Hepatocyte (in vitro differentiated cells): ENCODE results near the gene ADAMTS12. TPM values are rescaled to one million over a fixed set of nuclear protein-coding genes. Genes with fewer than 3 reads are reported as not detected.

Source experiments
- DNase-seq: peaks from one replicate; pipeline ENCODE4 v3.0.0-alpha.2; 2016; ENCODE audit warnings: low spot score
- H2AFZ ChIP-seq: fragments of 200-600 bp; sonication (generic); 2 replicates; pipeline ENCODE4 v1.6.0; 2016; ENCODE audit warnings: antibody characterized with exemption, mild to moderate bottlenecking
- H3K27ac ChIP-seq: fragments of 200-600 bp; sonication (generic); 2 replicates; pipeline ENCODE4 v1.5.1; 2016; ENCODE audit warnings: mild to moderate bottlenecking
- H3K27me3 ChIP-seq: fragments of 200-600 bp; sonication (generic); 2 replicates; pipeline ENCODE4 v1.6.1; 2016
- H3K36me3 ChIP-seq: fragments of 200-600 bp; sonication (generic); replicated peaks from 2 replicates; pipeline ENCODE4 v1.5.1; 2016; ENCODE audit warnings: low read depth; ENCODE audit not compliant: insufficient read depth
- H3K4me1 ChIP-seq: fragments of 200-600 bp; sonication (generic); 2 replicates; pipeline ENCODE4 v1.5.1; 2016; ENCODE audit warnings: mild to moderate bottlenecking, moderate library complexity; ENCODE audit not compliant: insufficient read depth
- H3K4me2 ChIP-seq: fragments of 200-600 bp; sonication (generic); 2 replicates; pipeline ENCODE4 v1.6.0; 2016
- H3K4me3 ChIP-seq: fragments of 200-600 bp; sonication (generic); 2 replicates; pipeline ENCODE4 v1.5.1; 2016; ENCODE audit warnings: mild to moderate bottlenecking
- H3K79me2 ChIP-seq: fragments of 200-600 bp; sonication (generic); 2 replicates; pipeline ENCODE4 v1.6.0; 2017; ENCODE audit warnings: mild to moderate bottlenecking
- H3K9me2 ChIP-seq: fragments of 200-600 bp; sonication (generic); replicated peaks from 2 replicates; pipeline ENCODE4 v1.6.0; 2017; ENCODE audit warnings: mild to moderate bottlenecking; ENCODE audit not compliant: insufficient read depth
- H3K9me3 ChIP-seq: fragments of 200-600 bp; sonication (generic); 2 replicates; pipeline ENCODE4 v1.5.1; 2016; ENCODE audit warnings: low read depth, mild to moderate bottlenecking
- H4K20me1 ChIP-seq: fragments of 200-600 bp; sonication (generic); 2 replicates; pipeline ENCODE4 v1.6.0; 2016; ENCODE audit warnings: mild to moderate bottlenecking; ENCODE audit not compliant: insufficient read depth, poor library complexity, severe bottlenecking
- EZH2 ChIP-seq: fragments of 200-600 bp; sonication (generic); IDR thresholded peaks from 2 replicates; pipeline ENCODE4 v1.6.1; 2016; ENCODE audit warnings: antibody characterized with exemption, mild to moderate bottlenecking, borderline replicate concordance
- EZH2phosphoT487 ChIP-seq: fragments of 200-600 bp; sonication (generic); IDR thresholded peaks from one replicate; pipeline ENCODE4 v1.6.1; 2018; ENCODE audit warnings: antibody characterized with exemption, mild to moderate bottlenecking, low read depth, moderate library complexity; ENCODE audit not compliant: unreplicated experiment, severe bottlenecking
- WGBS: methylation state at CpG from one replicate; pipeline ENCODE4 v1.1.6; 2016; ENCODE audit warnings: low lambda C conversion rate; ENCODE audit errors: missing lambda C conversion rate; 5-methylcytosine and 5-hydroxymethylcytosine counted together
- polyA plus RNA-seq: library from polyadenylated mRNA; unstranded; fragments of >200 nt; fragmentation: Nextera tagmentation; extraction: Ambion mirVana; gene quantifications from 2 replicates; pipeline ENCODE4 v1.2.1, GENCODE V29; 2016
- total RNA-seq: library from RNA; depleted of rRNA; stranded (reverse); fragments of >200 nt; gene quantifications from 2 replicates; pipeline ENCODE4 v1.2.3, GENCODE V29; 2014
- TF ChIP-seq, protein P1 (sequence below): fragments of 200-600 bp; sonication (generic); IDR thresholded peaks from 2 replicates; pipeline ENCODE4 v1.5.1; 2016; ENCODE audit warnings: antibody characterized with exemption, mild to moderate bottlenecking; ENCODE audit not compliant: poor library complexity

The ADAMTS12 gene
- total and polyA plus RNA-seq, 2 experiments from 2014 or later: 3.2 to 8.9 TPM

DNA sequence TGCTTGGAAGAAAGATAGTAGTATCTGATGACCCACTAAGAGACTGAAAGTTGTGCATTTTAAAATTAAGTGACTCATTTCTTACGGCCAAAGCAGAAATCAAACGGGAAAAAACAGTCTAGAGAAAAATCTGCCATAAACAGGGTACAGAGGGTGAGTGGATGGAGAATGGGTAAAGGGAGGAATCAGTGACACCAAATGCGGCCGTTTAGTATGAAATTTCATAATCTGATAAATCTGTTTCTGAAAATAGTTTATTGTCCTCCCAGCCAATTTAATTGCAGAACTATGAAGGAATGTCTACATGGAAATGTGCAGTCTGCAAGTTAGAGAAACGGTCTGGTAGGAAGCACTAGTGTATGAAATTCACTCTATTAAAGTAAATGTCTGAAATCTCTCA lies 39.5 kb downstream of the ADAMTS12 start:
- Histone ChIP-seq H3K4me2 (peak overlapping the region; percentile 28), H4K20me1 (no peaks in the 10 kb centered on the region), H3K27ac (no peak overlapping the region), H3K79me2 (no peaks in the 10 kb centered on the region), H3K36me3 (no peaks in the 10 kb centered on the region), H3K4me1 (peaks cover 25% of the 10 kb centered on the region), H2AFZ (no peak overlapping the region), H3K9me2 (no peaks in the 10 kb centered on the region), H3K9me3 (no peaks in the 10 kb centered on the region), H3K4me3 (no peak overlapping the region), H3K27me3 (no peaks in the 10 kb centered on the region)
- 60% methylated on average over 5 of the region's 5 CpGs for WGBS
- DNase-seq: no peak
- TF ChIP-seq, protein P1, sequence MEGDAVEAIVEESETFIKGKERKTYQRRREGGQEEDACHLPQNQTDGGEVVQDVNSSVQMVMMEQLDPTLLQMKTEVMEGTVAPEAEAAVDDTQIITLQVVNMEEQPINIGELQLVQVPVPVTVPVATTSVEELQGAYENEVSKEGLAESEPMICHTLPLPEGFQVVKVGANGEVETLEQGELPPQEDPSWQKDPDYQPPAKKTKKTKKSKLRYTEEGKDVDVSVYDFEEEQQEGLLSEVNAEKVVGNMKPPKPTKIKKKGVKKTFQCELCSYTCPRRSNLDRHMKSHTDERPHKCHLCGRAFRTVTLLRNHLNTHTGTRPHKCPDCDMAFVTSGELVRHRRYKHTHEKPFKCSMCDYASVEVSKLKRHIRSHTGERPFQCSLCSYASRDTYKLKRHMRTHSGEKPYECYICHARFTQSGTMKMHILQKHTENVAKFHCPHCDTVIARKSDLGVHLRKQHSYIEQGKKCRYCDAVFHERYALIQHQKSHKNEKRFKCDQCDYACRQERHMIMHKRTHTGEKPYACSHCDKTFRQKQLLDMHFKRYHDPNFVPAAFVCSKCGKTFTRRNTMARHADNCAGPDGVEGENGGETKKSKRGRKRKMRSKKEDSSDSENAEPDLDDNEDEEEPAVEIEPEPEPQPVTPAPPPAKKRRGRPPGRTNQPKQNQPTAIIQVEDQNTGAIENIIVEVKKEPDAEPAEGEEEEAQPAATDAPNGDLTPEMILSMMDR: no peak
- TF ChIP-seq EZH2phosphoT487 (no peak), EZH2 (no peak)

DNA sequence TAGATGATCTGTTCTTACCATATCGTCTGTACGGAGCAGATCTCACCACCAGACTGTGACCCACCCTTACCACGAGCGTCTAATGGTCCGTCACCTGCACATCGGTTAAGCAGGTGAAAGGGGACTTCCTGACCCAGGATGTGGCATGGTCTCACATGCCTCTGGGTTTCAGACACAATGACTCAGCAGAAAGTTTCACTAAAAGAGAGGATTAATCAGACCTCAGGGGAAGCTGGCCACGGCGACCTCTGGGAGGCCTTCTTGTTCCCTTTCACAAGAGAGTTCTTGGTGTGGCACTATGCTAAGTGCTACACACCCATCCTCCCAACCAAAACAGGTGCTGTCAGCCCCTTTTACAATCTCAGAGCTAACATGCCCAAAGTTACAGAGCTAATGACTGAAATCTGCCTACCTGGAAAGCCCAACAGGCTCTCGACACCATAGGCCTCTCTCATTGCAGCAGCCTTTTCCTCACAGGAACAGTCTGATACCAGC lies 41.6 kb downstream of the ADAMTS12 start:
- Histone ChIP-seq H3K9me2 (no peaks in the 10 kb centered on the region), H3K36me3 (no peaks in the 10 kb centered on the region), H3K4me1 (peaks cover 22% of the 10 kb centered on the region), H3K79me2 (no peaks in the 10 kb centered on the region), H4K20me1 (no peaks in the 10 kb centered on the region), H3K4me2 (no peak overlapping the region), H3K27ac (no peak overlapping the region), H3K4me3 (no peak overlapping the region), H3K27me3 (no peaks in the 10 kb centered on the region), H3K9me3 (no peaks in the 10 kb centered on the region), H2AFZ (no peak overlapping the region)
- DNase-seq: no peak
- WGBS: 74% methylated on average over 9 of the region's 9 CpGs
- no peak for TF ChIP-seq EZH2phosphoT487
- TF ChIP-seq, protein P1: no peak
- TF ChIP-seq EZH2: no peak

DNA sequence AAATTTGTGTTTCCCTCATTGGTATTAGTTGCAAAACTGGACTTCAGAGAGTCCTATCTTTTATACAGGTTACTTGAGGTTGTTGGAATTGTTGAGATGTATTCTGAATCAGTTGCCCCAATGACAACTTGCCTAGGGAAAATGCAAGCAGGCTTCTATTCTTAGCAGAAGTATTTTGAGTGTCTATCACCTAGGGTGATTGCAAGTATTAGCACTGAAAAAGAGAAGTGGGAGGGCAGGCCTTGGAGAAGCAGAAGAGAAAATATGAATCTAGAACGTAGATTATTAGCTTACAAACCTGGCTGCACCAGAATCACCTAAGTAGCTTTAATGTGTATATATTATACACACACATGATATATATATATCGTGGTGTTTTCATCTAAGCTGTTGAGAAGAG lies 43.2 kb downstream of the ADAMTS12 start:
- Histone ChIP-seq H3K27ac (no peak overlapping the region), H2AFZ (no peak overlapping the region), H3K4me2 (no peak overlapping the region), H3K4me1 (peaks cover 7% of the 10 kb centered on the region), H3K79me2 (no peaks in the 10 kb centered on the region), H4K20me1 (no peaks in the 10 kb centered on the region), H3K4me3 (no peak overlapping the region), H3K27me3 (no peaks in the 10 kb centered on the region), H3K36me3 (no peaks in the 10 kb centered on the region), H3K9me3 (no peaks in the 10 kb centered on the region), H3K9me2 (no peaks in the 10 kb centered on the region)
- TF ChIP-seq, protein P1: no peak
- TF ChIP-seq EZH2 (no peak), EZH2phosphoT487 (no peak)
- WGBS: 95% methylated on average over 2 of the region's 2 CpGs
- DNase-seq: no peak

DNA sequence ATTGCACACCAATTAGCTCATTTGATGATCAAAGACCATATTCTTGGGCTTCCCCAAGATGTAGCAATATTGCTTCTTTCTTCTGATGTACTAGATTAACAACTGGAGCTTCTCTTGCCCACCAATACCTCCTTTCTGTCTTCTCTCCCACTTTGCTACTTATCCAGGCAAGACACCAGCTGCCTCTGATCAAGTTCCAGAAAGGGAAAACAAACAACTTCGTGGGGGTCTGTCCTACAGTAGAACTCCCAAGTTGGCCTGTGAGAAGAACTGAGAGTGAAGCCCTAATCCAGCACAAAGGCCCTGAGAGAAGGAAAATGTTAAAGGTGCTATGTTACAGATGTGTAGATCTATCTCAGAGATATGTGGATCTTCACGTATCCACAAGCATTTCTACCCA lies 44.9 kb downstream of the ADAMTS12 start:
- no peaks in the 10 kb centered on the region for H3K79me2 ChIP-seq
- H3K27ac ChIP-seq: no peak overlapping the region
- DNase-seq: no peak

More for the DNA sequence above, 44.9 kb downstream of the ADAMTS12 start:
- TF ChIP-seq, protein P1: no peak
- TF ChIP-seq EZH2: no peak
- no peak for TF ChIP-seq EZH2phosphoT487
- H3K27me3 ChIP-seq: no peaks in the 10 kb centered on the region
- H3K36me3 ChIP-seq: no peaks in the 10 kb centered on the region
- no peaks in the 10 kb centered on the region for H4K20me1 ChIP-seq
- H3K9me3 ChIP-seq: no peaks in the 10 kb centered on the region
- H3K4me2 ChIP-seq: no peak overlapping the region
- no peak overlapping the region for H3K4me3 ChIP-seq
- 64% methylated on average over 2 of the region's 2 CpGs for WGBS
- H3K9me2 ChIP-seq: no peaks in the 10 kb centered on the region
- peaks cover 6% of the 10 kb centered on the region for H3K4me1 ChIP-seq
- H2AFZ ChIP-seq: no peak overlapping the region
